Type B pancreatic cell (in vitro differentiated cells): Measurements from ENCODE around the gene SCAPER. TPM values are rescaled to one million over a fixed set of nuclear protein-coding genes. Genes with fewer than 3 reads are reported as not detected.
"Not testable (repeated sequence)": the region's sequence is repeated elsewhere in the genome, so short reads cannot be mapped to it uniquely, and the experiment has no call there.

Experiments
- DNase-seq: peaks from one replicate; pipeline ENCODE4 v3.0.0; 2021; ENCODE audit warnings: mixed read lengths; ENCODE audit not compliant: unreplicated experiment; ENCODE audit errors: extremely low spot score
- H3K27ac Mint-ChIP-seq: 2 replicates; pipeline ENCODE4 v1.8.0; 2021; ENCODE audit warnings: mild to moderate bottlenecking, mixed read lengths
- H3K27me3 Mint-ChIP-seq: 2 replicates; pipeline ENCODE4 v1.8.0; 2021; ENCODE audit warnings: mixed read lengths
- H3K36me3 Mint-ChIP-seq: 2 replicates; pipeline ENCODE4 v1.8.0; 2021; ENCODE audit warnings: mixed read lengths
- H3K4me1 Mint-ChIP-seq: one replicate; pipeline ENCODE4 v1.8.0; 2021; ENCODE audit warnings: mixed read lengths; ENCODE audit not compliant: unreplicated experiment
- H3K4me3 Mint-ChIP-seq: 2 replicates; pipeline ENCODE4 v1.8.0; 2021; ENCODE audit warnings: mild to moderate bottlenecking, mixed read lengths
- H3K9me3 Mint-ChIP-seq: 2 replicates; pipeline ENCODE4 v1.8.0; 2021; ENCODE audit warnings: mixed read lengths
- CTCF ChIP-seq: fragments of 200-600 bp; sonication (generic); conservative IDR thresholded peaks from 2 replicates; pipeline ENCODE4 v1.5.0; 2021; ENCODE audit warnings: antibody characterized with exemption, mild to moderate bottlenecking
- total RNA-seq: library from RNA; stranded (reverse); gene quantifications from 2 replicates; pipeline ENCODE4 v1.2.1, GENCODE V29; 2021; ENCODE audit warnings: low replicate concordance

Gene SCAPER
- total RNA-seq, 1 donor from 2014 or later, result 26.6 TPM

- peak overlapping the region; percentile 16 for H3K4me3 Mint-ChIP-seq
- peak overlapping the region; percentile 64 for H3K27ac Mint-ChIP-seq
- no peaks in the 10 kb centered on the region for H3K27me3 Mint-ChIP-seq
- no peak for DNase-seq
- H3K4me1 Mint-ChIP-seq, result peaks cover 2% of the 10 kb centered on the region
- H3K36me3 Mint-ChIP-seq, result peaks cover 25% of the 10 kb centered on the region
- H3K9me3 Mint-ChIP-seq, result peaks cover 9% of the 10 kb centered on the region
- TF ChIP-seq CTCF, result no peak
These were observed 7.0 kb downstream of the SCAPER start for GRCh38 chr15:76898102-76898501.

GRCh38 chr15:76894174-76894573 lies 11.0 kb downstream of the SCAPER start:
- Mint-ChIP-seq H3K27ac (no peak overlapping the region), H3K4me3 (no peak overlapping the region), H3K4me1 (no peaks in the 10 kb centered on the region), H3K9me3 (peaks cover 16% of the 10 kb centered on the region), H3K36me3 (peaks cover 39% of the 10 kb centered on the region), H3K27me3 (no peaks in the 10 kb centered on the region)
- no peak for TF ChIP-seq CTCF
- no peak for DNase-seq

GRCh38 chr15:76892836-76893235 lies 12.3 kb downstream of the SCAPER start:
- H3K36me3 Mint-ChIP-seq, result peaks cover 32% of the 10 kb centered on the region
- H3K4me3 Mint-ChIP-seq, H3K27ac Mint-ChIP-seq, H3K9me3 Mint-ChIP-seq, H3K4me1 Mint-ChIP-seq, H3K27me3 Mint-ChIP-seq, DNase-seq: not testable (repeated sequence)

- H3K9me3 Mint-ChIP-seq, H3K4me1 Mint-ChIP-seq, H3K4me3 Mint-ChIP-seq, H3K27ac Mint-ChIP-seq, DNase-seq, H3K27me3 Mint-ChIP-seq: not testable (repeated sequence)
- peaks cover 20% of the 10 kb centered on the region for H3K36me3 Mint-ChIP-seq
These were observed 17.6 kb downstream of the SCAPER start for GRCh38 chr15:76887280-76888141.

GRCh38 chr15:76885212-76885611 lies 19.9 kb downstream of the SCAPER start:
- Mint-ChIP-seq H3K9me3 (no peaks in the 10 kb centered on the region), H3K36me3 (peaks cover 17% of the 10 kb centered on the region), H3K27ac (no peak overlapping the region), H3K4me1 (no peaks in the 10 kb centered on the region), H3K27me3 (no peaks in the 10 kb centered on the region), H3K4me3 (no peak overlapping the region)
- no peak for DNase-seq
- no peak for TF ChIP-seq CTCF

- Mint-ChIP-seq H3K27ac (no peak overlapping the region), H3K27me3 (no peaks in the 10 kb centered on the region), H3K36me3 (peaks cover 4% of the 10 kb centered on the region), H3K4me1 (no peaks in the 10 kb centered on the region), H3K9me3 (no peaks in the 10 kb centered on the region), H3K4me3 (no peak overlapping the region)
- no peak for TF ChIP-seq CTCF
- DNase-seq, result no peak
These were observed 29.2 kb downstream of the SCAPER start for GRCh38 chr15:76875911-76876310.

DNA sequence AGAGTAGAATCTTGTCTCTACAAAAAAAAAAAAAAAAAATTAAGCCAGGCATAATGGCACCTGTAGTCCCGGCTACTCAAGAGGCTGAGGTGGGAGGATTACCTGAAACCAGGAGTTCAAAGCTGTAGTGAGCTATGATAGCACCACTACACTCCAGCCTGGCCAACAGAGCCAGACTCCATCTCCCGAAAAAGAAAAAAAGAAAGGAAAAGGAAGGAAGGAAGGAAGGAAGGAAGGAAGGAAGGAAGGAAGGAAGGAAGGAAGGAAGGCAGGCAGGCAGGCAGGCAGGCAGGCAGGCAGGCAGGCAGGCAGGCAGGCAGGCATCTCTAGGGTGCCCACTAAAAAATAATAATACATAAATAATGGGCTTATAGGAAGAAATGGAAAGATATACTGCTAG lies 32.1 kb downstream of the SCAPER start:
- not testable (repeated sequence) for H3K27me3 Mint-ChIP-seq, H3K4me1 Mint-ChIP-seq, H3K4me3 Mint-ChIP-seq, H3K27ac Mint-ChIP-seq, DNase-seq, H3K9me3 Mint-ChIP-seq, H3K36me3 Mint-ChIP-seq
